H1 (cell line): ENCODE results near the gene RASSF5. TPM values are rescaled to one million over a fixed set of nuclear protein-coding genes. Genes with fewer than 3 reads are reported as not detected.

Experiments
- CTCF ChIA-PET: fragments of 300-600 bp; sonication (Branson Sonifier 250); formaldehyde crosslinking; loops from one replicate; lab custom pipeline; 2021; ENCODE audit not compliant: partially characterized antibody; lab: Charles Lee
- POLR2A ChIA-PET: fragments of 300-600 bp; sonication (Branson Sonifier 250); formaldehyde crosslinking; loops from one replicate; lab custom pipeline; 2021; ENCODE audit warnings: inconsistent platforms; ENCODE audit not compliant: partially characterized antibody; lab: Charles Lee
- DNase-seq, 2 experiments: peaks; one replicate each; pipeline versions ENCODE4 v3.0.0 to v3.0.0-alpha.2; 2010 to 2022; ENCODE audit warnings: low spot score in 2 of 2, low read depth in 1 of 2, mixed read lengths in 1 of 2
- FAIRE-seq: peaks from 2 replicates; lab custom pipeline; 2011; peaks lifted over from hg19 to GRCh38; lab: Jason Lieb, UNC
- H2AFZ ChIP-seq: 2 replicates; pipeline ENCODE4 v1.8.1; 2012; ENCODE audit warnings: low read length, inconsistent platforms
- H2AK5ac ChIP-seq: 2 replicates; pipeline ENCODE4 v1.6.1; 2013; ENCODE audit warnings: low read depth, low read length
- H2BK120ac ChIP-seq: replicated peaks from 2 replicates; pipeline ENCODE3; 2013; ENCODE audit warnings: low read depth, low read length, inconsistent platforms
- H2BK12ac ChIP-seq: 2 replicates; pipeline ENCODE4 v1.6.1; 2013; ENCODE audit warnings: low read depth, low read length
- H2BK15ac ChIP-seq: 2 replicates; pipeline ENCODE4 v1.6.1; 2013; ENCODE audit warnings: low read length
- H2BK20ac ChIP-seq: 2 replicates; pipeline ENCODE4 v1.6.1; 2013; ENCODE audit warnings: low read length
- H2BK5ac ChIP-seq: 2 replicates; pipeline ENCODE4 v1.6.1; 2013; ENCODE audit warnings: low read depth, low read length
- H3K14ac ChIP-seq: 2 replicates; pipeline ENCODE4 v1.6.1; 2013; ENCODE audit warnings: inconsistent platforms; ENCODE audit not compliant: insufficient read length
- H3K18ac ChIP-seq: 2 replicates; pipeline ENCODE4 v1.6.1; 2013; ENCODE audit warnings: low read length; ENCODE audit errors: extremely low read depth
- H3K23ac ChIP-seq: 2 replicates; pipeline ENCODE4 v1.6.1; 2013; ENCODE audit warnings: inconsistent platforms; ENCODE audit not compliant: insufficient read length
- H3K23me2 ChIP-seq: 2 replicates; pipeline ENCODE4 v1.6.1; 2013; ENCODE audit warnings: low read depth, low read length
- H3K27ac ChIP-seq: 2 replicates; pipeline ENCODE4 v1.6.1; 2011; ENCODE audit warnings: low read depth, low read length, inconsistent platforms
- H3K27me3 ChIP-seq, 4 experiments: replicated peaks in 1 of 4; 1 replicate in 1 of 4; 2 replicates in 3 of 4; pipeline versions ENCODE4 v1.6.1 to v1.8.1; 2011 to 2013; ENCODE audit warnings: low read length in 3 of 4, mild to moderate bottlenecking in 3 of 4, inconsistent platforms in 2 of 4, mixed read lengths in 2 of 4, moderate library complexity in 1 of 4; ENCODE audit not compliant: control insufficient read depth in 3 of 4, insufficient read depth in 3 of 4; ENCODE audit errors: extremely low read depth in 1 of 4
- H3K36me3 ChIP-seq, 4 experiments: 2 replicates each; pipeline versions ENCODE4 v1.6.1 to v1.8.1; 2011 to 2013; ENCODE audit warnings: mild to moderate bottlenecking in 4 of 4, low read length in 3 of 4, moderate library complexity in 2 of 4, control low read depth in 1 of 4, inconsistent platforms in 1 of 4; ENCODE audit not compliant: insufficient read depth in 4 of 4, control insufficient read depth in 2 of 4
- H3K4ac ChIP-seq: replicated peaks from 2 replicates; pipeline ENCODE3; 2013; ENCODE audit warnings: low read length, low read depth, mixed read lengths, inconsistent platforms; ENCODE audit not compliant: insufficient read length
- H3K4me1 ChIP-seq, 4 experiments: replicated peaks in 1 of 4; 1 replicate in 1 of 4; 2 replicates in 3 of 4; pipeline versions ENCODE4 v1.6.1 to v1.8.1; 2011 to 2013; ENCODE audit warnings: low read length in 3 of 4, inconsistent platforms in 2 of 4, mixed read lengths in 1 of 4; ENCODE audit not compliant: insufficient read depth in 4 of 4, control insufficient read depth in 3 of 4
- H3K4me2 ChIP-seq, 2 experiments: 2 replicates each; pipeline versions ENCODE4 v1.6.1 to v1.8.1; 2011 to 2013; ENCODE audit warnings: low read depth in 2 of 2, low read length in 2 of 2, control low read depth in 1 of 2, inconsistent platforms in 1 of 2, mild to moderate bottlenecking in 1 of 2; ENCODE audit not compliant: insufficient read depth in 1 of 2
- H3K4me3 ChIP-seq, 4 experiments: fragments of 200-600, 300-600 bp in 1 of 4; sonication (generic), shearing (Covaris generic), sonication (Bioruptor Twin) in 1 of 4; 2 replicates each; pipeline versions ENCODE4 v1.5.1 to v1.8.1; 2011 to 2016; ENCODE audit warnings: low read length in 4 of 4, low read depth in 3 of 4, control low read depth in 2 of 4, inconsistent platforms in 2 of 4, mild to moderate bottlenecking in 2 of 4, mixed read lengths in 1 of 4, moderate library complexity in 1 of 4; ENCODE audit not compliant: insufficient read depth in 2 of 4; ENCODE audit errors: extremely low read depth in 1 of 4
- H3K56ac ChIP-seq: replicated peaks from 2 replicates; pipeline ENCODE3; 2013; ENCODE audit warnings: low read depth, mild to moderate bottlenecking, mixed read lengths, low read length, inconsistent platforms; ENCODE audit not compliant: insufficient read length
- H3K79me1 ChIP-seq: 2 replicates; pipeline ENCODE4 v1.6.1; 2013; ENCODE audit warnings: low read depth, low read length, control low read depth
- H3K79me2 ChIP-seq, 2 experiments: 2 replicates each; pipeline versions ENCODE4 v1.6.1 to v1.8.1; 2012 to 2013; ENCODE audit warnings: low read length in 2 of 2, mild to moderate bottlenecking in 2 of 2, inconsistent platforms in 1 of 2; ENCODE audit not compliant: insufficient read depth in 2 of 2, control insufficient read depth in 1 of 2
- H3K9ac ChIP-seq, 4 experiments: replicated peaks in 1 of 4; 1 replicate in 1 of 4; 2 replicates in 3 of 4; pipeline versions ENCODE4 v1.6.1 to v1.8.1; 2011 to 2013; ENCODE audit warnings: low read depth in 3 of 4, low read length in 3 of 4, control low read depth in 2 of 4, mild to moderate bottlenecking in 2 of 4, moderate library complexity in 2 of 4, inconsistent platforms in 1 of 4; ENCODE audit errors: extremely low read depth in 1 of 4
- H3K9me3 ChIP-seq, 2 experiments: 2 replicates each; pipeline versions ENCODE4 v1.6.1 to v1.8.1; 2012 to 2013; ENCODE audit warnings: mild to moderate bottlenecking in 2 of 2, moderate library complexity in 2 of 2, control low read depth in 1 of 2, inconsistent platforms in 1 of 2, low read depth in 1 of 2, low read length in 1 of 2, mixed read lengths in 1 of 2; ENCODE audit not compliant: insufficient read depth in 2 of 2
- H4K20me1 ChIP-seq, 2 experiments: replicated peaks in 1 of 2; 2 replicates each; pipeline versions ENCODE3 to v1.8.1; 2011 to 2013; ENCODE audit warnings: inconsistent platforms in 2 of 2, low read length in 2 of 2, mild to moderate bottlenecking in 1 of 2; ENCODE audit not compliant: insufficient read depth in 2 of 2, control insufficient read depth in 1 of 2
- H4K5ac ChIP-seq: 2 replicates; pipeline ENCODE4 v1.6.1; 2013; ENCODE audit warnings: low read length, low read depth, mixed read lengths, inconsistent platforms; ENCODE audit not compliant: insufficient read length
- H4K8ac ChIP-seq: 2 replicates; pipeline ENCODE4 v1.8.0; 2013; ENCODE audit warnings: mild to moderate bottlenecking, moderate library complexity, low read length, inconsistent platforms; ENCODE audit not compliant: insufficient read depth; ENCODE audit errors: extremely low read depth
- H4K91ac ChIP-seq: replicated peaks from 2 replicates; pipeline ENCODE3; 2013; ENCODE audit warnings: low read length, mixed read lengths, inconsistent platforms; ENCODE audit not compliant: insufficient read length
- EZH2 ChIP-seq: fragments of 200-600 bp; sonication (generic); IDR thresholded peaks from 2 replicates; pipeline ENCODE4 v1.7.1; 2012; ENCODE audit warnings: low read depth, mild to moderate bottlenecking, moderate library complexity, low read length, inconsistent platforms; ENCODE audit not compliant: severe bottlenecking
- TAF1 ChIP-seq: IDR thresholded peaks from 2 replicates; pipeline ENCODE4 v1.6.1; 2011; ENCODE audit warnings: mild to moderate bottlenecking, low read depth, low read length
- WGBS, 2 experiments: shearing (Covaris generic) in 1 of 2; methylation state at CpG; one replicate each; pipeline versions ENCODE4 v1.1.6 to v1.1.7; 2013 to 2015; ENCODE audit warnings: low lambda C conversion rate in 2 of 2, mixed read lengths in 2 of 2, inconsistent platforms in 1 of 2, low coverage in 1 of 2, missing lambda C conversion rate in 1 of 2; ENCODE audit not compliant: insufficient replicate concordance in 2 of 2, insufficient coverage in 1 of 2, insufficient read length in 1 of 2; ENCODE audit errors: extremely low coverage in 1 of 2, missing lambda C conversion rate in 1 of 2; 5-methylcytosine and 5-hydroxymethylcytosine counted together
- polyA plus RNA-seq, 7 experiments: library from polyadenylated mRNA; depleted of rRNA in 3 of 7; stranded (reverse) in 5 of 7; unstranded in 2 of 7; fragments of >200 nt in 5 of 7; fragments of 200-250 nt in 2 of 7; gene quantifications; 1 replicate in 5 of 7; 2 replicates in 1 of 7; 4 replicates in 1 of 7; pipeline versions ENCODE4 v1.2.1 to v1.2.3, GENCODE V29; 2011 to 2013; ENCODE audit warnings: missing spikeins in 2 of 7, mixed read lengths in 2 of 7
- total RNA-seq: library from RNA; stranded (reverse); fragmentation: NEBNext Ultra II Directional; extraction: Animal tissue kit (Norgen Biotek cat#: 25700); gene quantifications from 2 replicates; pipeline ENCODE4 v1.2.1, GENCODE V29; 2021

The RASSF5 gene
- total and polyA plus RNA-seq, 2 of the 8 experiments (the other 6 are each of a cell fraction or from before 2014, with no cell fraction given): 0.82 to 1.8 TPM

- Histone ChIP-seq H3K9ac (no peak overlapping the region), H4K91ac (no peak overlapping the region)
- DNase-seq: no peak
These were observed 979 bp downstream of the RASSF5 start for GRCh38 chr1:206508130-206508889.

More at GRCh38 chr1:206508130-206508889, 979 bp downstream of the RASSF5 start:
- Histone ChIP-seq H3K79me1 (no peaks in the 10 kb centered on the region), H2AFZ (no peak overlapping the region), H3K36me3 (no peaks in the 10 kb centered on the region), H2BK15ac (no peak overlapping the region), H3K18ac (no peak overlapping the region), H3K79me2 (no peaks in the 10 kb centered on the region), H3K4me1 (peaks cover 3 to 18% (median 8%) of the 10 kb centered on the region in 4 experiments; a peak in 6 of 7 replicates), H3K27ac (no peak overlapping the region), H3K56ac (no peak overlapping the region), H3K4me3 (peak overlapping the region; percentile 36 to 71 (median 48)), H2BK120ac (no peak overlapping the region), H4K20me1 (peaks cover 0 to 5% of the 10 kb centered on the region in 2 experiments), H3K9me3 (no peaks in the 10 kb centered on the region), H2BK12ac (0 out of 2 replicates have a peak overlapping the region, but pooled peaks have one; percentile 50), H3K27me3 (peaks cover 17 to 49% (median 47%) of the 10 kb centered on the region in 4 experiments), H2BK20ac (no peak overlapping the region), H3K4me2 (peak overlapping the region; percentile 39 to 98), H4K8ac (no peak overlapping the region), H3K4ac (no peak overlapping the region), H3K23ac (no peak overlapping the region), H4K5ac (no peak overlapping the region), H3K14ac (no peak overlapping the region), H3K23me2 (peaks cover 9% of the 10 kb centered on the region; the same call in 1 of the 2 replicates), H2BK5ac (no peak overlapping the region), H2AK5ac (no peak overlapping the region)
- no peak for FAIRE-seq
- CTCF ChIA-PET: interaction anchor here (1.9 to 10.9 kb wide), 2 partner anchors 10 to 18 kb away, joined by 8 to 123 read pairs; no protein-coding TSS in a partner anchor
- POLR2A ChIA-PET: interaction anchor here (0.7 to 3.1 kb wide), 2 partner anchors 10 to 18 kb away, joined by 3 to 17 read pairs; no protein-coding TSS in a partner anchor
- TF ChIP-seq EZH2: peak; percentile 5
- TF ChIP-seq TAF1: no peak
- WGBS, 2 experiments: 60% methylated on average over 12 of the region's 15 CpGs; no CpG with 5 or more reads in 1 of the 2 experiments
